GM21360 (cell line): Measurements from ENCODE around the gene CYP4F22.
"Not testable (repeated sequence)": the region's sequence is repeated elsewhere in the genome, so short reads cannot be mapped to it uniquely, and the experiment has no call there.

ENCODE experiments used
- ATAC-seq: cut with Tn5 transposase; IDR thresholded peaks from one replicate; pipeline ENCODE4 v1.9.1; 2021; ENCODE audit warnings: mild to moderate bottlenecking, moderate library complexity; ENCODE audit not compliant: unreplicated experiment

CYP4F22 gene

GRCh38 chr19:15488489-15489226 lies 19.7 kb upstream of the CYP4F22 start:
- ATAC-seq = no peak

GRCh38 chr19:15495151-15495550 lies 13.2 kb upstream of the CYP4F22 start:
- ATAC-seq = no peak

- ATAC-seq = no peak
Measured at GRCh38 chr19:15498156-15498858, 10.0 kb upstream of the CYP4F22 start.

- ATAC-seq = no peak
Measured at GRCh38 chr19:15498910-15499309, 9.4 kb upstream of the CYP4F22 start.

GRCh38 chr19:15501596-15501995 lies 6.7 kb upstream of the CYP4F22 start:
- ATAC-seq = no peak

GRCh38 chr19:15502264-15502663 lies 6.1 kb upstream of the CYP4F22 start:
- no peak for ATAC-seq

- ATAC-seq = no peak
Measured at GRCh38 chr19:15506074-15506571, 2.2 kb upstream of the CYP4F22 start.

- ATAC-seq = no peak
Measured at GRCh38 chr19:15507068-15508034, 974 bp upstream of the CYP4F22 start.

- no peak for ATAC-seq
Measured at GRCh38 chr19:15511671-15512424, 3.5 kb downstream of the CYP4F22 start.

GRCh38 chr19:15515227-15515625 lies 6.9 kb downstream of the CYP4F22 start:
- ATAC-seq = not testable (repeated sequence)

- ATAC-seq = no peak
Measured at GRCh38 chr19:15516363-15516762, 8.0 kb downstream of the CYP4F22 start.

GRCh38 chr19:15517778-15518177 lies 9.5 kb downstream of the CYP4F22 start:
- ATAC-seq = no peak

- ATAC-seq = no peak
Measured at GRCh38 chr19:15519433-15519976, 11.2 kb downstream of the CYP4F22 start.

GRCh38 chr19:15524781-15525180 lies 16.5 kb downstream of the CYP4F22 start:
- no peak for ATAC-seq

GRCh38 chr19:15525291-15525690 lies 17.0 kb downstream of the CYP4F22 start:
- no peak for ATAC-seq

GRCh38 chr19:15526408-15526807 lies 18.1 kb downstream of the CYP4F22 start:
- ATAC-seq = no peak

GRCh38 chr19:15527705-15528104 lies 19.4 kb downstream of the CYP4F22 start:
- ATAC-seq = no peak

- no peak for ATAC-seq
Measured at GRCh38 chr19:15529774-15530372, 21.5 kb downstream of the CYP4F22 start.

GRCh38 chr19:15532779-15533521 lies 24.6 kb downstream of the CYP4F22 start:
- ATAC-seq = no peak
